ENCODE results near the gene CRABP2.

The CRABP2 gene

DNA sequence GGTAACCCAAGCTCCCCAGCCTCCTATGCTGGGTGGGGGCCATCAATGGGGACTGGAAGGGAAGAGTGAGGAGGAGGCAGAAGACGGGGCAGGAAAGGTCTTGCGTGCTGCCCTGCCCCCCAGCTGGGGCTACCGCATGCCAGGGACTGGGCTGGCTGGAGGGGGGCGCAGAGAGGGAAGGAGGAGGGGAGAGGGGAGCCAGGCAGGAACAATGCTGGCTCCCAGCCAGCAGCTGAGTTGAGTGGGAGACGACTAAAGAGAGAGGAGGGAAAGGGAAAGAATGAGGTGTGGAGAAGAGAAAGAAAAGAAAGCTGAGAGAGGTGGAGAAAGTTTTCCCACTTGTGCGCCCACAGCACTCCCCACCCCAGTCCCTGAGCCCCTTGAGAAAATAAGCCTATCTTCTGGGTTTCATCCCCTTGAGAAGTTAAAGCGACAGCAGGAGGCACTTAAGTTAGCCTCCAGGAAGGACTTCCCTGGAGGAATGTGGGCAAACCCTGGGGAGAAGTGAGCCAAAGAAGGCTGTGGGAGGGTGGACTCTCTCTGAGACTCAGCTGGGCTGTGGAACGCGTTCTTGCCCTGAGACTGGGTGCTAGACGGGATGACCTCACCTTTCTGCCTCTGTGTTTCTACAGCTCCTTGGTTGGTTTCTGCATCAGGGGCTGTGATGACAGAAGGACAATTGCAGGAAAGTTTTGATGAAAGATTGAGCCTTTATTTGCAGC, 15.3 kb downstream of the CRABP2 start:
- DNase-seq (ENCODE audit: low read depth): no peak

GRCh38 chr1:156689035-156689952, 16.1 kb downstream of the CRABP2 start:
- DNase-seq (ENCODE audit: low read depth): peak; percentile 59

DNA sequence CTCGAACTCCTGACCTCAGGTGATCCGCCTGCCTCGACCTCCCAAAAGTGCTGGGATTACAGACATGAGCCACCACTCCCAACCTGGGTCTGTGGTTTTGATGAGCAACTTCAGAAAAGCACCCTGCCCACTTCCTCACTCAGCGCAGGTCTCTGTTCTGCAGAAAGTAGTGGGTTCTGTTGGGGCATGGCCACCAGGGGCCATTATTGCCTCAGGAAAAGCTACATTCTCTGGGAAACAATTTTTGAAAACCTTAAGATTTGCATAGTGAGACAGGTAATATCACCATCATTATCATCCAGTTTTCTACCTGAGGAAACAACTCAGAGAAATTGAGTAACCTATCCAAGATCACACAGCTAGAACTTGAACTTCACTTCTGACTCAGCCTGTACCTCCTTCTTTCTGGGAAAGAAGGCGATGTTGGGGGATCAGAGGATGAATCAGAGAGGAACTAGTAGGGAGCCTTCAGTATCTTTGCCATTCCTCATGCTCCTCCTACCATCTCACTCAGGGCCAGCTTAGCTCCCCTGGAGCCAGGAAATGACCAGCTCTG, 21.1 kb downstream of the CRABP2 start:
- DNase-seq (ENCODE audit: low read depth): no peak

DNA sequence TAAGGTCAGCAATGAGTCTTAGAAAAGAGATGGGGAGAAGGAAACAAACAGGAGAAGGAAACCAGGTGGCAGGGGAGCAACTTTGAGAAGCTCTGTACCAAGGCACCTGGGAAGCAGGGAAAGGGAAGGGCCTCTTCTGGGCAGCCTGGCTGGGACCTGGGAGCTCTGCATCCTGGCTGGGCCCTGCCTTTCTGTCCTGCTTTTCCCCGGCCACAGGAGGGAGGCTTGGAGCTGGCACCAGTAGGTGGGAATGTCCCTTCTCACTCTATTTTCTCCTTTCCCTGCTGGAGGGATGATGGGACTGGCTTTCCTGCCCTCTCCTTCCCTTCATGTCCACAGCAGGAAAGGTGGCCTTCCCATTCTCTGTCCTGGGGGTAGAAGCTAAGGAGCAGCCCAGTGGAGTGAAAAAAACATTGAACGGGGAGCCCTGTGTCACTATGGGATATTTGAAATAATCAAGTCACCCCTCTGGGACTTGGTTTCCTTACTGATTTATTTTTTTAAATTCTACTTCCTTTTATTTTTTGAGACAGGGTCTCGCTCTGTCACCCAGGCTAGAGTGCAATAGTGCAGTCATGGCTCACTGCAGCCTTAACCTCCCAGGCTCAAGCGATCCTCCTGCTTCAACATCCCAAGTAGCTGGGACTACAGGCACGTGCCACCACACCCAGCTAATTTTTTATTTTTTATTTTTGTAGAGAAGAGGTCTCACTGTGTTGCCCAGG, 23.1 kb downstream of the CRABP2 start:
- DNase-seq (ENCODE audit: low read depth): no peak

- no peak for DNase-seq (ENCODE audit: low read depth)
Measured at GRCh38 chr1:156681196-156681960, 24.0 kb downstream of the CRABP2 start.

DNA sequence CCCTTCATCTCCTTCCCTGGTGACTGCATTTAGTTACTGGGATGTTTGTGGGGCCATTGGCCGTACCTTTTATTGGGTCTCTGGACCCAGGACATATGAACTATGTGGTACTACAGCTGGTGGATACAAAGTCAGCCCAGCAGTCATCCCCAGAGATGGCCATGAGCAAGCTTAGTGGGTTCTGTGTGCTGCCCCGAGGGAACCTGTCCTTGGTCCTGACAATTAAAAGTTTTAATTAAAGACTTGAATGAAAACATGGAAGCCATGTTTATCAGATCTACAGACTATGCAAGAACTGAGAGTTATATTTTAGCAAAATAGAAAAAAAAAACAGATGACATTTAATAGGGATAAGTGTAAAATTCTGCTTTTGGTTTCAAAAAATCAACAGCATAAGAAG, 25.3 kb downstream of the CRABP2 start:
- no peak for DNase-seq (ENCODE audit: low read depth)

DNA sequence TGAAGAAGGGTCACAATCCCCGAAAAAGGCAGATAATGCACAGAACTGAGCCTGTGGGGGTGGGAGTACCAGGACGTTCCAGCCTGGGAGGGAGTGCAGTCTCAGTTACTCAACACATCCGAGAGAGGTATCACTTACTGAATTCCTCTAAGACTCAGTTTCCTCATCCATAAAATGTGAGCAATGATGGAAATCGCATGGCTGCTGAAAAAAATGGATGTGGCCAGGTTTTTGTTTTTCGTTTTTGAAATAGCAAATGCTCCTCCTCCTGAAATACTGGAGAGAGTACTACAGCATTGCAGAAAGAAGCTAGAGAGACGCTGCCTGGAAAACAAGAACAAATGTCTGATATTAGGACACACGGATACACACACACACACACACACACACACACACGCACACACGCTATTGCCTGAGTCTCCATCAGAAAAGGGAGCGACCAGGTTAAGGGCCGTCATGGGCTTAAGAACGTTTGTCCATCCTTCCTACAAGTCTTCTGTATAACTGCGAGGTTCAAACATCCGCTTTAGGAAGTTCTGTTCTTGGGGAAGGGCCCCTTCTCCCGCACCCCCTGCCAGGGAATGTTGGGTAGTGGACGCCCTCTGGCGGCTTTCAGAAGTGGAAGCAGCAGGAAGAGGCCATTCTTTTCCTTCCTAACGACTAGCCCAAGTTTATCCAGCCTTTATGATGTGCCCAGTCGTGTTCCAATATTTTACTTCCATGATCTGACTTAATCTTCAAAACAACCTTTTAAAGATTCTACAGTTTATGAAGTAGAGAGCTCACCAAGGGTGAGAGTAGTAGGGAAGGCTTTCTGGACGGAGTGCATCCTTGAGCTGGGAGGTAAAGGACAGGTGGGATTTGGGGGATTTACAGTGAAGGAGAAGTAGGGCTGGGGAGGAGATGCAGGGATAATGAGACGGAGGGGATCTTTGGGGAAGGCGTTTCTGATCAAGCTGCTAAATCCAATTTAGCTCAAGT, 27.5 kb downstream of the CRABP2 start:
- no peak for DNase-seq (ENCODE audit: low read depth)

DNA sequence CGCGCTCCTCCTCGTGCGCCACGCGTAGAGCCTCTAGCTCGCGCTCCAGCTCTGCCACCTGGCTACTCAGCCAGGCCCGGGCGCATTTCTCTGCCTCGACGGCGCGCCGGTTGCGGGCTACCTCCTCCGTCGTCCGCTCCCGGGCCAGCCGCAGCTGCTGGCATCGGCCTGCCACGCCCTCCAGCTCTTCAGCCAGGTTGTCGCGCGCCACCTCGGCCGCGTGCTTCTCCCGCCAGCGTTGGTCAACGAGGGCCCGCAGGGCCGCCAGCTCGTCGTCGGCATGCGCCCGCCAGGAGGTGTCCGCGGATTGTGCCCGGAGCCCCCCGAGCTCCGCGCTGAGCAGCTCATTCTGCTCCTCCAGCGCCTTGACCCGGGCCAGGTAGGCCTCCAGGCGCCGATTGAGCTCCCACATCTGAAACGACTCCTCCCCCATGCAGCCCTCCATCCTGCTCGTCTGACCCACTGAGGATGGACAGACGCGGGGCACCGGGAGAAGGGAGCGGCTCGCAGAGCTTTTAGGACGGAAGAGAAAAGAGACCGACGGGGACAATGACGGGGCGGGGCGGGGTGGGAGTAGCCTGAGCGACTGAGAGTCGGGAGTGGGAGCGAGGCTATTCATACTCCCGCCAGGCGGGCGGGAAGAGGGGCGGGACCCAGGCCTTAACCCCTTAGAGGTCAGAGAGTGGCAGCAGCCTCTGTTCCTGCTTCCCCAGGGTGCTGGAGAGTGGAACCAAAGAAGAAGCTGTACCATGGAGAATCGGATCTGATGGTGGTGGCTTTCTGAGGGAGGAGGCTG, 28.4 kb downstream of the CRABP2 start, which contains the start of gene NES:
Gene NES (minus strand): TSS at position 588 of the 796 bp plus-strand sequence. CDS start 143 bp downstream, at position 445.
- DNase-seq (ENCODE audit: low read depth): no peak

DNA sequence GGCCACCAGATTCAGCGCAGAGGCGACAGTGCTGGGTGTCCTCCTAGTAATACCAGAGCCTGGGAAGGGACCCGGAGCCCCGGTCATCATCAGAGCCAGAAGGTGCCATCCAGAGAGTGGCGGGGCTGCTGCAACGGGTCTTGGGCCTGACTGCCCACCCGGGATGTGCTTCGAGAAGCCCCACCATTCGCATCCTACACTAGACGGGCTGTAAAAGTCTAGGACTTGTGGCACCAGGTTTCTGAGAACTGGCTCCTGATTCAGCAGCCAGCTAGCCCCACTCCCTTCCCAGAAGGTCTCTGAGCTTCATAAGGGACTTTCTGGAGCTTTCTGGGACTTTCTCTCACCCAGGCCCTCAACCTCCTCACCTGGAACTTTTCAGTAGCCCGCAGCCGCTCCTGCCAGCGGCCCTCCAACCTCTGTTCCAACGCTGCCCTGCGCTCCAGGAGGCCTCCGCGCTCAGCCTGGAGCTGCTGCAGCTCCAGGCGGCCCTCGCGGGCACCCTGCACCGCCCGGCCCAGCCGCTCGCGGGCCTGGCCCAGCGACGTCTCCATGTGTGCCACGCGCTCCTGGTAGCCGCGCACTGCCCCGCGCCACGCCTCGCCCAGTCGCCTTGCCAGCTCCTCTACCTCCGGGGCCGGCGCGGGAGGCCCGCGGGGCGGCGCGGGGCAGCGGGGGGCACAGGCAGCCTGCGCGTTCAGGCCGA, 29.1 kb downstream of the CRABP2 start:
- no peak for DNase-seq (ENCODE audit: low read depth)

- no peak for DNase-seq (ENCODE audit: low read depth)
Measured at GRCh38 chr1:156675210-156676113, 29.9 kb downstream of the CRABP2 start.

- DNase-seq (ENCODE audit: low read depth): no peak
Measured at GRCh38 chr1:156673387-156674121, 31.8 kb downstream of the CRABP2 start.

DNA sequence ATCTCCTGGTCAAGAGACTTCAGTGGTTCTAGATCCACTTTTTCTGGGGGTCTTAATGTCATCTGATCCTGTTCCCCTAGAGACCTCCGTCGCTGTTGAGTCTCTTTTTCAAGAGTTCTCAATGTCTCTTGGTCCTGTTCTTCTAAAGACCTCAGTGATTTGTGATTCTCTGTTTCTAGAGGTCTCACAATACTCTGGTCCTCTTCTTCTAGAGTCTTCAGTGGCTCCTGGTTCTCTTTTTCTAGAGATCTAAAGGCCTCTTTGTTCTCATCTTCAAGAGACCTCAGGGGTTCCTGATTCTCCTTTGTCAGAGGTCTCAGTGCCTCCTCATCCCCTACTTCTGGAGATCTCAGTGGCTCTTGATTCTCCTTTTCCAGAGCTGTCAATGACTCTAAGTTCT, 33.6 kb downstream of the CRABP2 start:
- DNase-seq (ENCODE audit: low read depth): no peak

- DNase-seq (ENCODE audit: low read depth): no peak
Measured at GRCh38 chr1:156670791-156671190, 34.6 kb downstream of the CRABP2 start.

- no peak for DNase-seq (ENCODE audit: low read depth)
Measured at GRCh38 chr1:156670359-156670758, 35.0 kb downstream of the CRABP2 start.

GRCh38 chr1:156669794-156670193, 35.6 kb downstream of the CRABP2 start:
- no peak for DNase-seq (ENCODE audit: low read depth)

DNA sequence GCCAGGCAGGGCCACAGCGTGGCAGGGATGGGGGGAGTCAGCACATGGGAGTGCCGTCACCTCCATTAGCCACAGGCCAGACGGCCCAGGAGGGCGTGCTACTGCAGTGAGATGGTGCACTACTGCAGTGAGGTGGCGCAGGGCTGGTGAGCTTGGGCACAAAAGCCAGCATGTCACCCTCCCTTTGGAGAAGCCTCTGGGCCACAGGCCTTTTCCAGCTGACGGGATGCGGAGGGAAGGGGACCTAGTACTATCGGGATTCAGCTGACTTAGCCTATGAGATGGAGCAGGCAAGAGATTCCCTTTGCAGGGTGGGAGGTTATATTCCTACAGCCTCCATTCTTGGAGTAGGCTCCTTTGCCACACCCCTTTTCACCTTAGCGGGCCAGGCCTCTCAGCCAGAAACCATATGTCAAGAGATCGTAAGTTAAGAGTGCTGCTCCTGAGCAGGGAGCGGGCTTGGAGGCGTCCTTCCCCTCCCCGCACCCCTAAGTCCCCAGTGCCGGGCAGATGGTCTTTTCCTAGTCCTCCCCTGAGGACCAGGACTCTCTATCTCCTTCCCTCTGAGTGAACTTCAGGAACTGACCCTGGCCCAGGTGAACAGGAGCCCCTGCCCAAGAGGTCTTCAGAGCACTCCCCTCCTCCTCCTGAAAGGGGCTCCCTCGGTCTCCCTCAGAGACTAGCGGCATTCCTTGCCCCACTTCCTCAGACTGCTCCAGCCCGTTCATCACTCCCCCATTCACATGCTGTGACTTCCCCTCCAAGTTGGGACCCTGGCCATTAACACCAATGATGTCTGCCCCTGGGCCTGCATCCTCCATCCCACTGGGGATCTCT, 36.4 kb downstream of the CRABP2 start:
- DNase-seq (ENCODE audit: low read depth): no peak
